K562 (cell line): ENCODE data around the gene SIX3. TPM values are rescaled to one million over a fixed set of nuclear protein-coding genes. Genes with fewer than 3 reads are reported as not detected.

ENCODE experiments used
- BRCA1 ChIP-seq, 2 experiments: fragments of 450-650 bp in 1 of 2; sonication (generic) in 1 of 2; formaldehyde crosslinking in 1 of 2; IDR thresholded peaks; 2 replicates each; pipeline versions ENCODE4 v1.5.0 to v1.6.1; 2017 to 2020; ENCODE audit warnings: mild to moderate bottlenecking in 1 of 2, missing genetic modification reagents in 1 of 2
- CLOCK ChIP-seq: fragments of 250-450 bp; sonication (Bioruptor Pico); IDR thresholded peaks from 2 replicates; pipeline ENCODE4 v1.4.0; 2020; ENCODE audit warnings: mild to moderate bottlenecking, moderate library complexity, borderline replicate concordance
- HEY1 ChIP-seq: fragments of 250-450 bp; sonication (Bioruptor Pico); IDR thresholded peaks from 2 replicates; pipeline ENCODE4 v1.5.0; 2020; ENCODE audit warnings: mild to moderate bottlenecking, moderate library complexity, borderline replicate concordance
- MED1 ChIP-seq: sonication (generic); formaldehyde crosslinking; IDR thresholded peaks from 2 replicates; pipeline ENCODE4 v1.8.1; 2023; ENCODE audit warnings: missing genetic modification reagents, borderline replicate concordance
- MNT ChIP-seq, 2 experiments: fragments of 450-650 bp; conservative IDR thresholded peaks; 2 replicates each; pipeline ENCODE4 v1.6.1; 2017; ENCODE audit warnings: mild to moderate bottlenecking in 2 of 2, moderate library complexity in 2 of 2
- NEUROD1 ChIP-seq: fragments of 150-350 bp; IDR thresholded peaks from 2 replicates; pipeline ENCODE4 v1.6.1; 2014; ENCODE audit warnings: borderline replicate concordance, low read length, low read depth; ENCODE audit not compliant: partially characterized antibody
- POLR2H ChIP-seq: IDR thresholded peaks from 2 replicates; pipeline ENCODE4 v1.6.1; 2016; ENCODE audit warnings: missing genetic modification characterization, low read depth, mild to moderate bottlenecking, control low read depth, missing compliant biosample characterization, moderate library complexity
- SRSF9 ChIP-seq: fragments of 200-400 bp; formaldehyde crosslinking; IDR thresholded peaks from 2 replicates; pipeline ENCODE4 v1.6.1; 2017; ENCODE audit warnings: low read depth, low read length, borderline replicate concordance
- ZBTB34 ChIP-seq: fragments of 250-450 bp; sonication (Bioruptor Pico); IDR thresholded peaks from 2 replicates; pipeline ENCODE4 v1.8.0; 2021; ENCODE audit warnings: mild to moderate bottlenecking, moderate library complexity
- ZNF639 ChIP-seq, 2 experiments: fragments of 200-800 bp in 1 of 2; sonication (Bioruptor generic) in 1 of 2; sonication (generic) in 1 of 2; formaldehyde crosslinking in 1 of 2; IDR thresholded peaks in 1 of 2; conservative IDR thresholded peaks in 1 of 2; 2 replicates each; pipeline versions ENCODE4 v1.5.0 to v1.6.1; 2016 to 2020; ENCODE audit warnings: missing compliant biosample characterization in 1 of 2, missing genetic modification characterization in 1 of 2, missing genetic modification reagents in 1 of 2
- polyA plus RNA-seq, 8 experiments: library from polyadenylated mRNA; depleted of rRNA in 4 of 8; stranded (reverse) in 5 of 8; unstranded in 3 of 8; fragments of >200 nt; fragmentation: Nextera tagmentation in 2 of 8; fragmentation: Illumina TruSeq in 1 of 8; extraction: Ambion mirVana in 2 of 8; extraction: Trizol in 1 of 8; gene quantifications; 2 replicates each; pipeline versions ENCODE4 v1.2.1 to v1.2.3, GENCODE V29; 2011 to 2014; ENCODE audit warnings: inconsistent platforms in 1 of 8, missing spikeins in 1 of 8
- total RNA-seq, 7 experiments: library from RNA; depleted of rRNA in 6 of 7; stranded (reverse); fragments of >200 nt in 6 of 7; fragmentation: Illumina TruSeq in 2 of 7; extraction: Trizol in 2 of 7; gene quantifications; 2 replicates each; pipeline versions ENCODE4 v1.2.1 to v1.2.3, GENCODE V29; 2011 to 2021; ENCODE audit warnings: low replicate concordance in 1 of 7

The SIX3 gene
- total and polyA plus RNA-seq, 9 of the 15 experiments (the other 6 are each of a cell fraction or from before 2014, with no cell fraction given) = not detected

- TF ChIP-seq MNT (conservative IDR thresholded peaks at IDR 0.05) (no peak), SRSF9 (no peak), ZNF639 (CRISPR knock-in tag; conservative IDR thresholded peaks at IDR 0.05 in 1 of 2, IDR thresholded peaks at IDR 0.05 in 1 of 2) (no peak), POLR2H (tag) (no peak), HEY1 (CRISPR knock-in tag) (no peak), BRCA1 (IDR thresholded peaks at IDR 0.05) (no peak), BRCA1 (CRISPR knock-in tag; IDR thresholded peaks at IDR 0.05) (no peak), MED1 (CRISPR knock-in tag) (no peak), NEUROD1 (no peak), CLOCK (CRISPR knock-in tag) (no peak), ZBTB34 (CRISPR knock-in tag) (no peak)
- TF ChIP-seq, all 486 proteins: peak for 0
These were observed 9.4 kb upstream of the SIX3 start (continued) for GRCh38 chr2:44932079-44932478.
